Measurements from ENCODE around the gene NCR2. TPM values are rescaled to one million over a fixed set of nuclear protein-coding genes. Genes with fewer than 3 reads are reported as not detected.
"Not testable (repeated sequence)": the region's sequence is repeated elsewhere in the genome, so short reads cannot be mapped to it uniquely, and the experiment has no call there.

Gene NCR2
- total RNA-seq, 1 experiment from 2014 or later = not detected

DNA sequence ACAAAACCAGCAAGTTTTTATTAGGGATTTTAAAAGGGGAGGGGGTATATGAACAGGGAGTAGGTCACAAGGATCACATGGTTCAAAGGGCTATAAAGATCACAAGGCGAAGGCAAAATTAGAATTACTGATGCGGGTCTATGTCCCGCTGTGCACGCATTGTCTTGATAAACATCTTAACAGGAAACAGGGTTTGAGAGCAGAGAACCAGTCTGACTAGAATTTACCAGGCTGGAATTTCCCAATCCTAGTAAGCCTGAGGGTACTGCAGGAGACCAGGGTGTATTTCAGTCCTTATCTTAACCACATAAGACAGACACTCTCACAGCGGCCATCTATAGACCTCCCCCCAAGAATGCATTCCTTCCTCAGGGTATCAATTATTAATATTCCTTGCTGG, 38.2 kb upstream of the NCR2 start:
- DNase-seq (ENCODE audit: low read depth, low spot score); H3K9me2 ChIP-seq (ENCODE audit: insufficient read depth); H3K4me3 ChIP-seq (replicated peaks in 1 of 2; ENCODE audit: low read depth in 1 of 2, low read length in 2 of 2); H3K9ac ChIP-seq (ENCODE audit: low read length); H3K4me1 ChIP-seq (ENCODE audit: control insufficient read depth in 1 of 2, insufficient read depth in 2 of 2, low read length in 2 of 2); intact Hi-C loops (cut with micrococcal nuclease); H2AFZ ChIP-seq (ENCODE audit: low read depth, low read length, poor library complexity, severe bottlenecking); POLR2A ChIA-PET; ATAC-seq; H3K79me2 ChIP-seq (ENCODE audit: insufficient read depth, low read length); BruUV-seq (replicated peaks); H3K4me2 ChIP-seq (ENCODE audit: low read length); H3K36me3 ChIP-seq (ENCODE audit: control insufficient read depth in 1 of 2, insufficient read depth in 2 of 2, low read length in 2 of 2); CTCF ChIA-PET; H3K9me3 ChIP-seq (ENCODE audit: control insufficient read depth in 1 of 2, insufficient read depth in 1 of 2, low read depth in 1 of 2, low read length in 2 of 2); H3K27ac ChIP-seq (ENCODE audit: low read depth, low read length); RAD21 ChIA-PET (ENCODE audit: low non-redundant PET in 1 of 2, low total read pairs in 2 of 2, uncharacterized antibody in 2 of 2, unreplicated experiment in 2 of 2); H3K27me3 ChIP-seq (ENCODE audit: insufficient read depth, low read length); H4K20me1 ChIP-seq (ENCODE audit: insufficient read depth): not testable (repeated sequence)

DNA sequence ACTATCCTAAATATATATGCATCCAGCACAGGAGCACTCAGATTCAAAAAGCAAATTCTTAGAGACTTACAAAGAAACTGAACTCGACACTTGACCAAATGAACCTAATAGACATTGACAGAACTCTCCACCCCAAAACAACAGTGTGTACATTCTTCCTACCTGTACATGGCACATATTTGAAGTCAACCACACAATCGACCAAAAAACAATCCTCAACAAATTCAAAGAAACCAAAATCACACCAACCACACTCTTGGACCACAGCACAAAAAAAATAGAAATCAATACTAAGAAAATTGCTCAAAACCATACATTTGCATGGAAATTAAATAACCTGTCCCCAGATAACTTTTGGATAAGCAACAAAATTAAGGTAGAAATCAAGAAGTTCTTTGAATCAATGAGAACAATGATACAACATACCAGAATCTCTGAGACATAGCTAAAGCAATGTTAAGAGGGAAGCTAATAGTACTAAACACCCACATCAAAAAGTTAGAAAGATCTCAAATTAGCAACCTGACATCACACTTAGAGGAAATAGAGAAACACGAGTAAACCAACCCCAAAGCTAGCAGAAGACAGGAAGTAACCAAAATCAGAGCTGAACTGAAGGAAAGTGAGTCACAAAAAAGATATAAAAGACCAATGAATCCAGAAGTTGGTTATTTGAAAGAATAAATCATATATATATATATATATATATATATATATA, 36.5 kb upstream of the NCR2 start:
- intact Hi-C loops (cut with micrococcal nuclease) = no loop called here
- CTCF ChIA-PET = no interaction called here
- ATAC-seq = no peak

More for the DNA sequence above, 36.5 kb upstream of the NCR2 start:
- ChIA-PET RAD21 (ENCODE audit: low non-redundant PET in 1 of 2, low total read pairs in 2 of 2, uncharacterized antibody in 2 of 2, unreplicated experiment in 2 of 2) (no interaction called here), POLR2A (no interaction called here)
- no peak overlapping the region for H2AFZ ChIP-seq (ENCODE audit: low read depth, low read length, poor library complexity, severe bottlenecking)
- H3K4me1 ChIP-seq (ENCODE audit: control insufficient read depth in 1 of 2, insufficient read depth in 2 of 2, low read length in 2 of 2) = no peaks in the 10 kb centered on the region
- no peak for DNase-seq (ENCODE audit: low read depth, low spot score)
- H4K20me1 ChIP-seq (ENCODE audit: insufficient read depth) = no peaks in the 10 kb centered on the region
- no peak overlapping the region for H3K27ac ChIP-seq (ENCODE audit: low read depth, low read length)
- H3K9ac ChIP-seq (ENCODE audit: low read length) = no peak overlapping the region
- no peak overlapping the region for H3K4me2 ChIP-seq (ENCODE audit: low read length)
- H3K27me3 ChIP-seq (ENCODE audit: insufficient read depth, low read length) = no peaks in the 10 kb centered on the region
- no TSS peak for BruUV-seq (replicated peaks)
- TF ChIP-seq CEBPB (IDR thresholded peaks at IDR 0.05; ENCODE audit: low read depth) (no peak), ZNF274 (IDR thresholded peaks at IDR 0.05; ENCODE audit: low read depth, low read length) (no peak), YY1 (IDR thresholded peaks at IDR 0.05; ENCODE audit: extremely low read depth, insufficient replicate concordance, low read depth, low read length) (no peak), FOSL1 (IDR thresholded peaks at IDR 0.05; ENCODE audit: low read depth) (no peak), JUND (IDR thresholded peaks at IDR 0.05) (no peak), CBX3 (IDR thresholded peaks at IDR 0.05; ENCODE audit: low read depth) (no peak), POLR2A (IDR thresholded peaks at IDR 0.05; ENCODE audit: borderline replicate concordance, extremely low read depth, insufficient read depth, insufficient read length) (no peak), SP1 (IDR thresholded peaks at IDR 0.05; ENCODE audit: low read depth) (no peak), RAD21 (IDR thresholded peaks at IDR 0.05; ENCODE audit: low read depth) (no peak), POLR2AphosphoS5 (IDR thresholded peaks at IDR 0.05; ENCODE audit: low read depth, low read length) (no peak)
- TF ChIP-seq, protein P1, sequence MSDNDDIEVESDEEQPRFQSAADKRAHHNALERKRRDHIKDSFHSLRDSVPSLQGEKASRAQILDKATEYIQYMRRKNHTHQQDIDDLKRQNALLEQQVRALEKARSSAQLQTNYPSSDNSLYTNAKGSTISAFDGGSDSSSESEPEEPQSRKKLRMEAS (IDR thresholded peaks at IDR 0.05) = no peak
- TF ChIP-seq, protein P2, sequence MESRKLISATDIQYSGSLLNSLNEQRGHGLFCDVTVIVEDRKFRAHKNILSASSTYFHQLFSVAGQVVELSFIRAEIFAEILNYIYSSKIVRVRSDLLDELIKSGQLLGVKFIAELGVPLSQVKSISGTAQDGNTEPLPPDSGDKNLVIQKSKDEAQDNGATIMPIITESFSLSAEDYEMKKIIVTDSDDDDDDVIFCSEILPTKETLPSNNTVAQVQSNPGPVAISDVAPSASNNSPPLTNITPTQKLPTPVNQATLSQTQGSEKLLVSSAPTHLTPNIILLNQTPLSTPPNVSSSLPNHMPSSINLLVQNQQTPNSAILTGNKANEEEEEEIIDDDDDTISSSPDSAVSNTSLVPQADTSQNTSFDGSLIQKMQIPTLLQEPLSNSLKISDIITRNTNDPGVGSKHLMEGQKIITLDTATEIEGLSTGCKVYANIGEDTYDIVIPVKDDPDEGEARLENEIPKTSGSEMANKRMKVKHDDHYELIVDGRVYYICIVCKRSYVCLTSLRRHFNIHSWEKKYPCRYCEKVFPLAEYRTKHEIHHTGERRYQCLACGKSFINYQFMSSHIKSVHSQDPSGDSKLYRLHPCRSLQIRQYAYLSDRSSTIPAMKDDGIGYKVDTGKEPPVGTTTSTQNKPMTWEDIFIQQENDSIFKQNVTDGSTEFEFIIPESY (IDR thresholded peaks at IDR 0.05; ENCODE audit: extremely low read depth, insufficient replicate concordance, low read length) = no peak
- TF ChIP-seq, protein P3, sequence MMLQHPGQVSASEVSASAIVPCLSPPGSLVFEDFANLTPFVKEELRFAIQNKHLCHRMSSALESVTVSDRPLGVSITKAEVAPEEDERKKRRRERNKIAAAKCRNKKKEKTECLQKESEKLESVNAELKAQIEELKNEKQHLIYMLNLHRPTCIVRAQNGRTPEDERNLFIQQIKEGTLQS (IDR thresholded peaks at IDR 0.05) = no peak
- TF ChIP-seq, protein P4, sequence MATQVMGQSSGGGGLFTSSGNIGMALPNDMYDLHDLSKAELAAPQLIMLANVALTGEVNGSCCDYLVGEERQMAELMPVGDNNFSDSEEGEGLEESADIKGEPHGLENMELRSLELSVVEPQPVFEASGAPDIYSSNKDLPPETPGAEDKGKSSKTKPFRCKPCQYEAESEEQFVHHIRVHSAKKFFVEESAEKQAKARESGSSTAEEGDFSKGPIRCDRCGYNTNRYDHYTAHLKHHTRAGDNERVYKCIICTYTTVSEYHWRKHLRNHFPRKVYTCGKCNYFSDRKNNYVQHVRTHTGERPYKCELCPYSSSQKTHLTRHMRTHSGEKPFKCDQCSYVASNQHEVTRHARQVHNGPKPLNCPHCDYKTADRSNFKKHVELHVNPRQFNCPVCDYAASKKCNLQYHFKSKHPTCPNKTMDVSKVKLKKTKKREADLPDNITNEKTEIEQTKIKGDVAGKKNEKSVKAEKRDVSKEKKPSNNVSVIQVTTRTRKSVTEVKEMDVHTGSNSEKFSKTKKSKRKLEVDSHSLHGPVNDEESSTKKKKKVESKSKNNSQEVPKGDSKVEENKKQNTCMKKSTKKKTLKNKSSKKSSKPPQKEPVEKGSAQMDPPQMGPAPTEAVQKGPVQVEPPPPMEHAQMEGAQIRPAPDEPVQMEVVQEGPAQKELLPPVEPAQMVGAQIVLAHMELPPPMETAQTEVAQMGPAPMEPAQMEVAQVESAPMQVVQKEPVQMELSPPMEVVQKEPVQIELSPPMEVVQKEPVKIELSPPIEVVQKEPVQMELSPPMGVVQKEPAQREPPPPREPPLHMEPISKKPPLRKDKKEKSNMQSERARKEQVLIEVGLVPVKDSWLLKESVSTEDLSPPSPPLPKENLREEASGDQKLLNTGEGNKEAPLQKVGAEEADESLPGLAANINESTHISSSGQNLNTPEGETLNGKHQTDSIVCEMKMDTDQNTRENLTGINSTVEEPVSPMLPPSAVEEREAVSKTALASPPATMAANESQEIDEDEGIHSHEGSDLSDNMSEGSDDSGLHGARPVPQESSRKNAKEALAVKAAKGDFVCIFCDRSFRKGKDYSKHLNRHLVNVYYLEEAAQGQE (IDR thresholded peaks at IDR 0.05; ENCODE audit: low read depth) = no peak
- no peaks in the 10 kb centered on the region for H3K9me3 ChIP-seq (ENCODE audit: control insufficient read depth in 1 of 2, insufficient read depth in 1 of 2, low read depth in 1 of 2, low read length in 2 of 2)
- H3K36me3 ChIP-seq (ENCODE audit: control insufficient read depth in 1 of 2, insufficient read depth in 2 of 2, low read length in 2 of 2) = no peaks in the 10 kb centered on the region
- H3K79me2 ChIP-seq (ENCODE audit: insufficient read depth, low read length) = no peaks in the 10 kb centered on the region
- no peaks in the 10 kb centered on the region for H3K9me2 ChIP-seq (ENCODE audit: insufficient read depth)
- H3K4me3 ChIP-seq (replicated peaks in 1 of 2; ENCODE audit: low read depth in 1 of 2, low read length in 2 of 2) = no peak overlapping the region
